HUDEP-2 (cell line): ENCODE measurements around the gene GRIP1.

Experiments used
- DNase-seq, 76 experiments: peaks; one replicate each; lab custom pipeline; 2025; ENCODE audit not compliant: unreplicated experiment in 76 of 76; lab: John Stamatoyannopoulos, UW

The GRIP1 gene

GRCh38 chr12:66648033-66648735, 30.7 kb downstream of the GRIP1 start:
- no peak for DNase-seq

DNA sequence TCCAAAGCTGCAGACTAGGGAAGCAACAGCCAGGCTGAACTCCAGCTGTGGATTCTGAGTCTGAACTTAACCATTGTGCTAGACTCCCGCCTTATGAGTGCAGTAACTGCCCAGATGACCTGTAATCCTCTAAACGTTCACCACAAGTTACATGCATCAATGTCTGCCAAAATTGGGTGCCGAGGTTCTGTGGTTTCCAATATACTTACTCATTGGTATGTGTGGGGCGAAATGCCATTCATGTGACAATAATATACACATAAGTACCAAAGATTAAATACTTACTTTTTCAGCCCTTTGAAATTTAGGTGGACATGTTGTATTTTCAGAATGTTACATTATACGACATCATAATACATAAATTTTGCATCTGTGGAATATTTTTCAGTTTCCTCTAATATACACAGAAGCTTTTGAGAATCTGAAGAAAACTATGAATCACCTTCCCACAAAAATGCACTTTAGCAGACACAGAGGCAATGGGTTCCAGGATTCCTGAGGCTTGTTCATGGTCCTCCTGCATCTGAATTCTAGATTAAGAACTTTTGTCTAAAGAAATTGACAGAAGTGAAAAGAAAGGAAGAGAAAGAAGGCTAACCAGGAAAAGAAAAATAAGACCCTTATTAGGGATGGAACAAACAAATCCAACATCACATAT, 31.7 kb downstream of the GRIP1 start:
- no peak for DNase-seq

DNA sequence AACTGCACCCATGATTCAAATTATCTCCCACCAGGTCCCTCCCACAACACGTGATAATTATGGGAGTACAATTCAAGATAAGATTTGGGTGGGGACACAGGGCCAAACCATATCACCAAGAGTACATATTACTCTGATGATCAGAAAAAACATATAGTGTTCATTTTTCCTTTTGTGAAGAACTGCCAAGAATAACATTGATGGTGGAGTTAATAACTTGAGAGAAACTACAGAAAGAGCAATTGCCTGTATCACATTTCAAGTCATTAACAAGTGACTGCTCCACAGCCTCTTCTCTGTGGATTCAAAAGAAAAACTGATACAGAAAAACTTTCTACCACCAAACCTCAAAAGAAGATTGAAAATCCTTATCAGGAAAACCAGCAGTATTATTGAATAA, 34.7 kb downstream of the GRIP1 start:
- DNase-seq, result no peak

GRCh38 chr12:66640691-66641460, 38.0 kb downstream of the GRIP1 start:
- DNase-seq, result no peak

- DNase-seq, result no peak
Observed at GRCh38 chr12:66638666-66639065, 40.2 kb downstream of the GRIP1 start.

- no peak for DNase-seq
Observed at GRCh38 chr12:66637699-66638301, 41.1 kb downstream of the GRIP1 start.

DNA sequence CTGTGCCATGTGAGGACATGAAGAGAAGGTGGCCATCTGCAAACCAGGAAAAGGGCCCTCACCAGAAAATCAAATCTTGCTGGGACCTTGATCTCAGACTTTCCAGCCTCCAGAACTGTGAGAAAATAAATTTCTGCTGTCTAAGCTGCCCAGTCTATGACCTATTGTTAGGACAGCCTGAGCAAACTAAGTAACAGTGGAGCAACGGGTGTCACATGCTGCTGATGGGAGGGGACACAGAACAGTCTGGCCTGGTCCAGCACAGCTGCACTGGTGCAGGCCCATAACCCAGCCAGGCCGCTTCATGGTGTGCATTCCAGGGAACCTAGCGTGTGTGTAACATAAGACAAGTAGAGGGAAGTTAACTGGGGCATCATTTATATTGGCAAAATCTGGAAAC, 42.1 kb downstream of the GRIP1 start:
- DNase-seq, result no peak

DNA sequence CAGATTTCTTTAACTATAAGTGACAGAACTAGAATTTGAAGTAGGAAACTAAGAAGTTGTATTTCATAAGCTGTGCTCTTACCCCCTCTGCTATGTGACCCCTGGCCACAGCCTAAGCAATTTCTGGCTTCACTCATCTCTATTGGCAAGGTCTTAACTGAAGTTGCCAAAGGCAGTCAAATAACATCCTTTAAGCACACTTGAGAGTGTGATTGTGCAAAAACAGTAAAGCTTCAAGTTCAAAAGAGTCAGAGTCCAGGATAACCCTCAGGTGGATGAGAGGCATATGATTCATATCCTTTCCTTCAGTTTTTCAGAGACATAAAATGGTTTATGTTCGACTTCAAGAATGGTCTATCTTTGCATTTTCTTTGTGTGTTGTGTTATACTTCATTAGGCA, 45.2 kb downstream of the GRIP1 start:
- DNase-seq, result no peak

DNA sequence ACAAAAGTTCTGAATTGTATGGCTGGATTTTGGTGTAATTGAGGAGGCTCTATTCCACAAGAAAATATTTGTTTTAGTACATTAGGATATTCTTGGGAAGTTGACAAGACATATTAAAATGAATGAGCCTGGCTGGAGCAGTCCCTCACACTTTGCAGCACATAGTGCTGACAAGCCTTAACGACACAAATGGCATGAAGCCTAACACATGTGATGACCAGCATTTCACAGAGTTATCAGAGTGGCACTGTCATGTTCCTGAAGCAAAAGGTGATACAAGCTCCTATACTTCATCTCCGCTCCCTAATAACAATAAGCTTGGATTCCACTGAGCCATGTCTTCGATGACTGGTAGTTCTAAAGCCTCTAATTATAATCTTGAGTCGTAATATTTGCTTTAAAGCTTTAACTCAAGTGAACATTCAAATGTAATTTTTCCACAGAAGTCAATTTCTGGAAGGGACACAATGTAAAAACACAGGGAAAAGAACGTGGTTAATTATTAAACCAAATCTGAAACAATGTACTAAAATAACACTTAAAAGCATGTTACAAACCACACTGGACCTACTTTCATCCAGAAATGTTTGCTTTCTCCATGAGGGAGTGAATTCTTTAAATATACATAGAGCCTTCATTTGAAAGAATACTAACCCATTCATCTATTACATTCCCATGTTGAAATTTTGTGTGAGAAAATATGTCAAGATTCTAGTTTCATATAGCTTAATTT, 49.6 kb downstream of the GRIP1 start:
- DNase-seq, result no peak

DNA sequence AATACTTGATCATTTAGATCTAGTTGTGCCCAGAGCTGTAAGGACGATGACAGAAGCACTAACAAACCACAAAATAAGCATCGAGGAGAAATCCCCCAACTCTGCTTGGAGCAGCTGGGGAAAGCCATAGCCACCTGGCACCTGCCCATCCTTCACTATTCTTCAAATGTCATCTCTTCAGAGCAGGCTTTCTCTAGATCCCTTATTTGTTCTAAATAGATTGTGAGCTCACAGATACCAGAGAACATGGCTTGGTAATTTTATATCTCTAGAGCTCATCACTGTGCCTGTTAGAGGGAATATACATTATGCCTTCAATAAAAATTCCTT, 50.9 kb downstream of the GRIP1 start:
- no peak for DNase-seq

DNA sequence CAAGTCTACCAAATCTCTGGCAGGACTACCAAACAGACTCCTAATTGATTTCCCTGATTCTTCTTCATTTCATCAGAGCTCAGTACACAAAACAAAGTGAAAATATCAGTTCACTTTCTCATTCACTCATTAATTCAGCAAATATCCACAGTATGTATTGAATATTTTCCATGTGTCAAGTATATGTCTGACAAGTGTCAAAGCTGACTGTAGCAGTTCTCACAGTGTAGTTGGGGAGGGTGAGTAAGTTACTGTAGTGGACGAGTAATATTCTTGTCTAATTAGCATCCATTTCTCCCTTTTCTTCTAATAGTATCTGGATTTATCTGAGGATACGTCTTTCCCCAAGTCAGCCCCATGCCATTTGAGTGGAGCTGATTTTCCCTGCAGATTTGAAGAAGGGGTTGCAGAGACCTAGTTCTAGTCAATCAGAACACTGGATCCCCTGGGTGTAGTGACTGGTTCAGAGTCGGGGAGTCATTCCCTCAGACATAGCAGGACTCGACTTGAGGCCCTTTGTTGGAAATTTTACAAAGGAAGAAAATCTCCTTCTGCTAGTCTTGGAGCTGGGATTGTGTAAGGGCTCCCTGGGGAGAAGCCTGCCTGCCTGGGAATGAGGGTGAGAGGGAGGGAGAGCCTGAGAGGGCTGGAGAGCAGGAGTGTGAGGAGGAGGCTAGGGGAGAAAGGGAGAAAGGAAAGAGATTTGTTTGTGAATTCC, 51.4 kb downstream of the GRIP1 start:
- DNase-seq, result no peak

DNA sequence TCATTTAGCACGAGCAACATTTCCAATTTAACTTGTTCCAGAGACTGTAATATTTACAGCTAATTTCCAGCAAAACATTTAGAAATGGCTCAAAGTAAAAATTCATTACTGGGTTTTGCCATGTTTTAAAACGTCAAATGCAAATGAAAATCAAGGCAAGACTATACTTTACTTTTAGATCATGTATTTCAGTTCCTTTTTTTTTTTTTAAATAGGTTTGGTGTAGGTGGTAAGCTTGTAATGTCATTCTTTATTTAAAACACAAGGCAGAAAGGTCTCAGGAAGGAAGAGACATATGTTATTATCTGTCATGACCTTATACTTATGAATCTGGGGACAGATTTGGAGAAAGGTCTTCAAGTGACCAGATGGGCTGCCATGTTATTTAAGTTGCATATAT, 54.1 kb downstream of the GRIP1 start:
- no peak for DNase-seq

DNA sequence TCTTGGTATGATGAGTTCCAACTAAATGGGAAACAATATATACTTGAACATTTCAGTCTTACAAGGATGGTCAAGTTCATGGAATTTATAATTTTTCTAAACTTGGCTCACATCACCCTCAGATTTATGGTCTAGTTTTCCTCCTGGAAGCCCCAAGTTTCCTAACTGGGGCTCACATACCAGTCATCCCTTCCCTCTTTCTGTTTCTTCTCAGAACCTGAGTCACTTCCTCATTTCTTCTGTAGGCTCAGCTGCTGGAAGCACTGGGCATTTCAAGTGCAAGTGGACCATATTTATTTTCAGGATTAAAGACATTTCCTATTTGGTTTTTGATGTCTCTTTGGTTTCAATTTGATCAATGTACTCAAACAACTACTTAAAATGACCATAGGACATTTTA, 55.4 kb downstream of the GRIP1 start:
- no peak for DNase-seq

- no peak for DNase-seq
Observed at GRCh38 chr12:66620688-66621087, 58.2 kb downstream of the GRIP1 start.

- no peak for DNase-seq
Observed at GRCh38 chr12:66620026-66620425, 58.9 kb downstream of the GRIP1 start.

GRCh38 chr12:66617991-66618390, 60.9 kb downstream of the GRIP1 start:
- no peak for DNase-seq

DNA sequence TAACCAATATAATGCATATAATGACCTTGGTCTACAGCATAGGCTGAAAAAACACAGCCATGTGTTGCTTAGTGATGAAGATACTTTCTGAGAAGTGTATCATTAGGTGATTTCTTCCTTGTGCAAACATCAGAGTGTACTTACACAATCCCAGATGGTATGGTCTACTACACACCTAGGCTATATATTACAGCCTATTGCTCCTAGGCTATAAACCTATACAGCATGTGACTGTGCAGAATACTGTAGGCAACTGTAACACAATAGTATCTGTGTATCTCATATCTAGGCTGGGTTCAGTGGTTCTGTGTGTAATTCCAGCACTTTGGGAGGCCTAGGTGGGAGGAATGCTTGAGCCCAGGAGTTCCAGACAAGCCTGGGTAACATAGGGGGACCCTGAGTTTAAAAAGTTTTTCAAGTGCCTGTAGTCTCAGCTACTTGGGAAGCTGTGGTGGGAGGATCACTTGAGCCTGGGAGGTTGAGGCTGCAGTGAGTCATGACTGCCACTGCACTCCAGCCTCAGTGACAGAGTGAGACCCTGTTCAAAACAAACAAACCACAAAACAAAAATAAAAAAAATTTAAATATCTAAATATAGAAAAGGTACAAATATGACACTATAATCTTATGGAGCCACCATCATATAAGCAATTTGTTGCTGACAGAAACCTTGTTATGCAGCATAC, 66.6 kb downstream of the GRIP1 start:
- no peak for DNase-seq

- DNase-seq, result no peak
Observed at GRCh38 chr12:66607147-66607546, 71.7 kb downstream of the GRIP1 start.

- DNase-seq, result no peak
Observed at GRCh38 chr12:66605293-66605692, 73.6 kb downstream of the GRIP1 start.

DNA sequence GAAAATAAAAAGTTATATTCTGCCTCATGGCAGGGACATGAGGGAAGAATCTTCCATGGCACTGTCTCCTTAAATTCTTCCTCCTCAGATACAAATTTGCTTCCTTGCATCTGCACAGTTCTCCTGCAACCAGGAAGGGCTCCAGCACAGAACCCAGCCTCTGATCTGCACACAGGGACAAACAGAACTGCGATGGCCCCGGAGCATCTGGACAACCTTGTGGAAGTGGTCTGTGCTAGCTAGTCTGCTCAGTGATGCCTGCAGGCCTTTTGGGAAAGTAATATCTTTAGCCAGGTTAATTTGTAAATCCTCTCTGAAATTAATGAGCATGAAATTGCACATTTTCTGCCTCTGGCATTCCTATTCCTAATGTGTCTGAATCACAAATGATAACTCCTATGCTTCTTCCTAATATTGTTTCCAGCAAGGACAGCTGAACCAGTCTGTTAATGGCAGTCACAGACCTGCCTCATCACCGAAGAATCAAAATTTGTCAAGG, 74.8 kb downstream of the GRIP1 start:
- no peak for DNase-seq
